ENCODE measurements around the gene EMX1.

Gene EMX1

GRCh38 chr2:72975017-72975416, 57.7 kb downstream of the EMX1 start (continued):
- TF ChIP-seq ZNF324 (tag by site-specific recombination; IDR thresholded peaks at IDR 0.05): no peak
- TF ChIP-seq, protein P1, sequence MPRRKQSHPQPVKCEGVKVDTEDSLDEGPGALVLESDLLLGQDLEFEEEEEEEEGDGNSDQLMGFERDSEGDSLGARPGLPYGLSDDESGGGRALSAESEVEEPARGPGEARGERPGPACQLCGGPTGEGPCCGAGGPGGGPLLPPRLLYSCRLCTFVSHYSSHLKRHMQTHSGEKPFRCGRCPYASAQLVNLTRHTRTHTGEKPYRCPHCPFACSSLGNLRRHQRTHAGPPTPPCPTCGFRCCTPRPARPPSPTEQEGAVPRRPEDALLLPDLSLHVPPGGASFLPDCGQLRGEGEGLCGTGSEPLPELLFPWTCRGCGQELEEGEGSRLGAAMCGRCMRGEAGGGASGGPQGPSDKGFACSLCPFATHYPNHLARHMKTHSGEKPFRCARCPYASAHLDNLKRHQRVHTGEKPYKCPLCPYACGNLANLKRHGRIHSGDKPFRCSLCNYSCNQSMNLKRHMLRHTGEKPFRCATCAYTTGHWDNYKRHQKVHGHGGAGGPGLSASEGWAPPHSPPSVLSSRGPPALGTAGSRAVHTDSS (tag by site-specific recombination; IDR thresholded peaks at IDR 0.05): no peak
- TF ChIP-seq ZNF658 (tag by site-specific recombination; IDR thresholded peaks at IDR 0.05): no peak
- no peak for TF ChIP-seq ZNF10 (tag by site-specific recombination; IDR thresholded peaks at IDR 0.05)
- no peak for TF ChIP-seq ZNF433 (tag by site-specific recombination; IDR thresholded peaks at IDR 0.05; ENCODE audit: low read depth)

DNA sequence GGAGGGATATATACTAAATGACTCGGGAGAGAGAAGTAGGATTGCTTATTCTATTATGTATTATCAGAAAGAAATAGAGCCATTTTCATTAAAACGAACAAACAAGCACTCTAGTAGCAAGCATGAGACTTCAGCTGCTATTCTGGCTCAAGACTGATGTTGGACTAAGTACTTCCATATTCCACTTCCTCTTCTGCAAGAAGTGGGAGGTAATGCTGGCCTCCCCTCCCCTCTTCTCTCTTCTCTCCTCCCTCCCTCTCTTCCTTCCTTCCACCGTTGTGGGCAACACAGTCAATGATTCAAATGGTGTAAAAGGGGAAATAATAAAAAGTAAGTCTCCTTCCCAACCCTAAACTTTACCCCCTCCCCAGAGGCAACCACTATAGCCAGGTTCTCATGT, 62.6 kb downstream of the EMX1 start:
- H3K36me3 ChIP-seq (ENCODE audit: control insufficient read depth in 2 of 2, insufficient read depth in 1 of 2, low read length in 2 of 2): peaks cover 0 to 3% of the 10 kb centered on the region in 2 experiments; a peak in 1 of 3 replicates
- no peak overlapping the region for H3K4me3 ChIP-seq (ENCODE audit: low read depth, low read length)
- POLR2A ChIA-PET: interaction anchor here (0.6 kb wide), 1 partner anchor 16 kb away, joined by 3 read pairs; no protein-coding TSS in a partner anchor
- CTCF ChIA-PET: interaction anchor here (0.5 to 1.5 kb wide), 2 partner anchors 87 to 117 kb away, joined by 3 to 15 read pairs; no protein-coding TSS in a partner anchor
- H3K4me1 ChIP-seq (ENCODE audit: control insufficient read depth, insufficient read depth, low read length): peaks cover 3% of the 10 kb centered on the region; the same call in 1 of the 2 replicates
- TF ChIP-seq ZNF211 (tag by site-specific recombination; IDR thresholded peaks at IDR 0.05; ENCODE audit: low read depth) (no peak), ZNF596 (tag by site-specific recombination; IDR thresholded peaks at IDR 0.05) (no peak), ZSCAN4 (tag by site-specific recombination; IDR thresholded peaks at IDR 0.05) (no peak), ZNF549 (tag by site-specific recombination; IDR thresholded peaks at IDR 0.05) (no peak), ZNF645 (tag by site-specific recombination; IDR thresholded peaks at IDR 0.05) (no peak), ZNF518A (tag by site-specific recombination; conservative IDR thresholded peaks at IDR 0.05; ENCODE audit: low read depth) (no peak), ZNF23 (tag by site-specific recombination; IDR thresholded peaks at IDR 0.05; ENCODE audit: borderline replicate concordance) (no peak), ZNF121 (tag by site-specific recombination; IDR thresholded peaks at IDR 0.05) (no peak), ZNF248 (tag by site-specific recombination; IDR thresholded peaks at IDR 0.05) (no peak), KLF10 (tag by site-specific recombination; IDR thresholded peaks at IDR 0.05) (no peak), ZBTB8A (tag by site-specific recombination; IDR thresholded peaks at IDR 0.05) (no peak), ZNF146 (tag by site-specific recombination; IDR thresholded peaks at IDR 0.05) (no peak), ZNF639 (tag by site-specific recombination; IDR thresholded peaks at IDR 0.05) (no peak)
- no peaks in the 10 kb centered on the region for H3K9me3 ChIP-seq (ENCODE audit: control insufficient read depth, insufficient read depth, low read depth, low read length)
- no peak overlapping the region for H3K27ac ChIP-seq (ENCODE audit: extremely low read depth, low read depth, low read length)

Data from HEK293 (cell line).